ENCODE results near the gene PODN. TPM values are rescaled to one million over a fixed set of nuclear protein-coding genes. Genes with fewer than 3 reads are reported as not detected.

The PODN gene
- total RNA-seq, 1 experiment from 2014 or later = 0.17 TPM

- Histone ChIP-seq H4K20me1 (ENCODE audit: control insufficient read depth, insufficient read depth, insufficient read length) (peaks cover 2% of the 10 kb centered on the region), H3K4ac (ENCODE audit: low read depth, low read length) (no peak overlapping the region), H2BK12ac (ENCODE audit: insufficient read length, low read depth, low read length) (no peak overlapping the region), H3K23me2 (ENCODE audit: insufficient read length, low read depth, low read length, poor library complexity, severe bottlenecking) (no peaks in the 10 kb centered on the region), H2BK20ac (ENCODE audit: low read depth, low read length, poor library complexity, severe bottlenecking) (no peak overlapping the region), H3K27me3 (ENCODE audit: insufficient read depth, low read length) (no peaks in the 10 kb centered on the region), H3K4me2 (ENCODE audit: insufficient read depth, insufficient read length, low read length) (no peak overlapping the region), H4K91ac (ENCODE audit: insufficient read length, low read depth, low read length) (no peak overlapping the region), H3K4me1 (ENCODE audit: insufficient read depth, low read length) (peaks cover 4% of the 10 kb centered on the region), H2BK120ac (ENCODE audit: low read depth, low read length, poor library complexity, severe bottlenecking) (no peak overlapping the region), H3K23ac (ENCODE audit: insufficient read length, low read depth, low read length) (no peak overlapping the region), H3K79me1 (ENCODE audit: insufficient read depth, low read depth, low read length, poor library complexity, severe bottlenecking) (no peaks in the 10 kb centered on the region), H2AK5ac (ENCODE audit: insufficient read length, low read length) (no peak overlapping the region), H3T11ph (ENCODE audit: low read length) (no peak overlapping the region), H2BK15ac (ENCODE audit: low read depth, low read length) (no peak overlapping the region), H4K8ac (replicated peaks; ENCODE audit: insufficient read length, low read depth, low read length) (no peak overlapping the region), H3K9ac (ENCODE audit: extremely low read depth, insufficient read length, low read length) (no peak overlapping the region), H3K18ac (ENCODE audit: insufficient read length, low read depth, low read length) (no peak overlapping the region), H2BK5ac (ENCODE audit: insufficient read length, low read length) (no peak overlapping the region), H3K14ac (ENCODE audit: insufficient read depth, low read length) (no peak overlapping the region), H3K79me2 (ENCODE audit: insufficient read depth, low read length) (no peaks in the 10 kb centered on the region), H3K56ac (ENCODE audit: insufficient read length, low read depth, low read length) (no peak overlapping the region), H3K9me3 (ENCODE audit: control insufficient read depth, low read depth, low read length) (no peaks in the 10 kb centered on the region), H2AFZ (ENCODE audit: low read length) (no peak overlapping the region), H4K5ac (ENCODE audit: insufficient read length, low read depth, low read length) (no peak overlapping the region), H3K27ac (ENCODE audit: insufficient read length, low read depth, low read length) (no peak overlapping the region)
- Mint-ChIP-seq H3K4me3 (no peak overlapping the region), H3K27me3 (ENCODE audit: low read depth) (peaks cover 28% of the 10 kb centered on the region), H3K4me1 (peaks cover 42 to 67% of the 10 kb centered on the region in 2 experiments), H3K27ac (no peak overlapping the region), H3K9me3 (peaks cover 0 to 2% of the 10 kb centered on the region in 2 experiments; a peak in 1 of 5 replicates), H3K36me3 (ENCODE audit: insufficient read depth in 1 of 3, low read depth in 3 of 3) (no peaks in the 10 kb centered on the region)
- no CpG with 5 or more reads among the region's 9 CpGs for WGBS (ENCODE audit: extremely low coverage, insufficient read length, low lambda C conversion rate)
- DNase-seq = no peak
- no peak for TF ChIP-seq CTCF (conservative IDR thresholded peaks at IDR 0.05)
These were observed 55.8 kb downstream of the PODN start for GRCh38 chr1:53117836-53118235.

Measured in H9 (cell line).